HFFc6 (cell line): ENCODE results near the gene CYP21A2. TPM values are rescaled to one million over a fixed set of nuclear protein-coding genes. Genes with fewer than 3 reads are reported as not detected.
"Not testable (repeated sequence)": the region's sequence is repeated elsewhere in the genome, so short reads cannot be mapped to it uniquely, and the experiment has no call there.

Experiments used
- DNase-seq: peaks from one replicate; pipeline ENCODE4 v3.0.0-alpha.2; 2018
- H3K27ac Mint-ChIP-seq: 2 replicates; pipeline ENCODE4 v1.8.0; 2020; ENCODE audit warnings: mild to moderate bottlenecking, mixed read lengths
- H3K27me3 Mint-ChIP-seq: 2 replicates; pipeline ENCODE4 v1.8.0; 2021; ENCODE audit warnings: mild to moderate bottlenecking, moderate library complexity, mixed read lengths; ENCODE audit not compliant: insufficient read depth
- H3K36me3 Mint-ChIP-seq: 2 replicates; pipeline ENCODE4 v1.8.0; 2021; ENCODE audit warnings: low read depth, mixed read lengths
- H3K4me1 Mint-ChIP-seq: 2 replicates; pipeline ENCODE4 v1.8.0; 2020; ENCODE audit warnings: low read depth, mixed read lengths
- H3K4me3 Mint-ChIP-seq: 2 replicates; pipeline ENCODE4 v1.8.0; 2020; ENCODE audit warnings: mild to moderate bottlenecking, moderate library complexity, mixed read lengths
- H3K9me3 Mint-ChIP-seq: 2 replicates; pipeline ENCODE4 v1.8.0; 2020; ENCODE audit warnings: mild to moderate bottlenecking, mixed read lengths
- CTCF ChIP-seq: fragments of 200-600 bp; sonication (generic); IDR thresholded peaks from 2 replicates; pipeline ENCODE4 v1.5.0; 2021; ENCODE audit warnings: antibody characterized with exemption, mild to moderate bottlenecking
- total RNA-seq, 6 experiments: library from RNA; stranded (reverse); fragmentation: NEBNext Ultra II Directional; extraction: Animal tissue kit (Norgen Biotek cat#: 25700); gene quantifications; 2 replicates in 1 of 6; 3 replicates in 5 of 6; pipeline ENCODE4 v1.2.3, GENCODE V29; 2021

The CYP21A2 gene
- total RNA-seq, 6 experiments from 2014 or later: 0.17 TPM; not detected in 5

GRCh38 chr6:32047539-32047854 is 9.3 kb downstream of the CYP21A2 start:
- H3K36me3 Mint-ChIP-seq: no peaks in the 10 kb centered on the region
- no peak overlapping the region for H3K27ac Mint-ChIP-seq
- no peak overlapping the region for H3K4me3 Mint-ChIP-seq
- H3K4me1 Mint-ChIP-seq: peaks cover 19% of the 10 kb centered on the region
- no peaks in the 10 kb centered on the region for H3K9me3 Mint-ChIP-seq
- H3K27me3 Mint-ChIP-seq: peaks cover 13% of the 10 kb centered on the region
- DNase-seq: no peak
- TF ChIP-seq CTCF: no peak

- peak; percentile 23 for DNase-seq
- Mint-ChIP-seq H3K27ac (peak overlapping the region; percentile 8; the same call in 1 of the 2 replicates), H3K4me1 (peaks cover 19% of the 10 kb centered on the region), H3K4me3 (no peak overlapping the region), H3K36me3 (no peaks in the 10 kb centered on the region), H3K9me3 (no peaks in the 10 kb centered on the region), H3K27me3 (peaks cover 16% of the 10 kb centered on the region)
- peak; percentile 94 for TF ChIP-seq CTCF
These were observed 9.9 kb downstream of the CYP21A2 start for GRCh38 chr6:32047855-32048766.

GRCh38 chr6:32049149-32049548 is 10.9 kb downstream of the CYP21A2 start:
- H3K27ac Mint-ChIP-seq, H3K9me3 Mint-ChIP-seq, H3K4me3 Mint-ChIP-seq, H3K36me3 Mint-ChIP-seq, DNase-seq: not testable (repeated sequence)
- peaks cover 19% of the 10 kb centered on the region for H3K4me1 Mint-ChIP-seq
- H3K27me3 Mint-ChIP-seq: peaks cover 18% of the 10 kb centered on the region

- DNase-seq, H3K9me3 Mint-ChIP-seq, H3K4me3 Mint-ChIP-seq, H3K36me3 Mint-ChIP-seq, H3K27ac Mint-ChIP-seq: not testable (repeated sequence)
- peaks cover 19% of the 10 kb centered on the region for H3K4me1 Mint-ChIP-seq
- peaks cover 23% of the 10 kb centered on the region for H3K27me3 Mint-ChIP-seq
These were observed 11.5 kb downstream of the CYP21A2 start for GRCh38 chr6:32049736-32050135.

- Mint-ChIP-seq H3K9me3 (no peaks in the 10 kb centered on the region), H3K4me1 (peaks cover 19% of the 10 kb centered on the region), H3K36me3 (no peaks in the 10 kb centered on the region), H3K27ac (no peak overlapping the region), H3K27me3 (peaks cover 23% of the 10 kb centered on the region), H3K4me3 (no peak overlapping the region)
- TF ChIP-seq CTCF: no peak
- DNase-seq: no peak
These were observed 12.3 kb downstream of the CYP21A2 start for GRCh38 chr6:32050562-32050961.

GRCh38 chr6:32052626-32053025 is 14.4 kb downstream of the CYP21A2 start:
- H3K27me3 Mint-ChIP-seq: peaks cover 31% of the 10 kb centered on the region
- not testable (repeated sequence) for H3K36me3 Mint-ChIP-seq, H3K4me3 Mint-ChIP-seq, DNase-seq, H3K4me1 Mint-ChIP-seq, H3K27ac Mint-ChIP-seq, H3K9me3 Mint-ChIP-seq

- not testable (repeated sequence) for H3K36me3 Mint-ChIP-seq, DNase-seq, H3K27ac Mint-ChIP-seq, H3K4me1 Mint-ChIP-seq, H3K9me3 Mint-ChIP-seq, H3K4me3 Mint-ChIP-seq
- H3K27me3 Mint-ChIP-seq: peaks cover 35% of the 10 kb centered on the region
These were observed 15.1 kb downstream of the CYP21A2 start for GRCh38 chr6:32053314-32053713.

- not testable (repeated sequence) for H3K9me3 Mint-ChIP-seq, DNase-seq, H3K4me1 Mint-ChIP-seq, H3K4me3 Mint-ChIP-seq, H3K36me3 Mint-ChIP-seq, H3K27ac Mint-ChIP-seq
- peaks cover 33% of the 10 kb centered on the region for H3K27me3 Mint-ChIP-seq
These were observed 17.5 kb downstream of the CYP21A2 start for GRCh38 chr6:32055756-32056155.
